ENCODE results near the gene CAPZB. TPM values are rescaled to one million over a fixed set of nuclear protein-coding genes. Genes with fewer than 3 reads are reported as not detected.

The CAPZB gene
- polyA plus RNA-seq, 1 experiment, result 312 TPM

DNA sequence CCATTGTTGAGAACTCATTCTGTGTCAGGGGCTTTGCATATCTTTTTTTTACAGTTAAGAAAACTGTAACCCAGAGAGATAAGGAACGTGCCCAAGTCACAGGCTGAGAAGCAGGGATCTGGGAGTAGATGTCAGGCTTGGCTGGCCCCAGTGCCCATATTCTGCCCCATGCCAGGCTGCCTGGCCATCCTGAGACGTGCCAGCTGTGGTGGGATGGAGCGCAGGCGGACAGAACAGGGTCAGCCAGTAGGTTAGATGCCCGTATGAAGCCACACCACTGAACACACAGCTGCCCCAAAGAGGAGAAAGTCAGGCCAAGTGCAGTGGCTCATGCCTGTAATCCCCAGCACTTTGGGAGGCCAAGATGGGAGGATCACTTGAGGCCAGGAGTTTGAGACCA is 117.3 kb downstream of the CAPZB start:
- Histone ChIP-seq H3K4me3 (ENCODE audit: low read depth, low read length) (no peak overlapping the region), H3K27ac (ENCODE audit: low read depth, low read length) (no peak overlapping the region), H3K27me3 (ENCODE audit: control insufficient read depth, insufficient read depth, low read length) (no peaks in the 10 kb centered on the region), H3K9me3 (ENCODE audit: control insufficient read depth, insufficient read depth, low read length) (no peaks in the 10 kb centered on the region)
- DNase-seq (ENCODE audit: low read depth, low spot score), result no peak
- TF ChIP-seq, protein P1, sequence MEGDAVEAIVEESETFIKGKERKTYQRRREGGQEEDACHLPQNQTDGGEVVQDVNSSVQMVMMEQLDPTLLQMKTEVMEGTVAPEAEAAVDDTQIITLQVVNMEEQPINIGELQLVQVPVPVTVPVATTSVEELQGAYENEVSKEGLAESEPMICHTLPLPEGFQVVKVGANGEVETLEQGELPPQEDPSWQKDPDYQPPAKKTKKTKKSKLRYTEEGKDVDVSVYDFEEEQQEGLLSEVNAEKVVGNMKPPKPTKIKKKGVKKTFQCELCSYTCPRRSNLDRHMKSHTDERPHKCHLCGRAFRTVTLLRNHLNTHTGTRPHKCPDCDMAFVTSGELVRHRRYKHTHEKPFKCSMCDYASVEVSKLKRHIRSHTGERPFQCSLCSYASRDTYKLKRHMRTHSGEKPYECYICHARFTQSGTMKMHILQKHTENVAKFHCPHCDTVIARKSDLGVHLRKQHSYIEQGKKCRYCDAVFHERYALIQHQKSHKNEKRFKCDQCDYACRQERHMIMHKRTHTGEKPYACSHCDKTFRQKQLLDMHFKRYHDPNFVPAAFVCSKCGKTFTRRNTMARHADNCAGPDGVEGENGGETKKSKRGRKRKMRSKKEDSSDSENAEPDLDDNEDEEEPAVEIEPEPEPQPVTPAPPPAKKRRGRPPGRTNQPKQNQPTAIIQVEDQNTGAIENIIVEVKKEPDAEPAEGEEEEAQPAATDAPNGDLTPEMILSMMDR (IDR thresholded peaks at IDR 0.05; ENCODE audit: low read depth, low read length), result no peak
- CTCF ChIA-PET, result interaction anchor here (1.1 to 2.6 kb wide), 2 partner anchors 283 to 336 kb away, joined by 3 to 6 read pairs; no protein-coding TSS in a partner anchor
- POLR2A ChIA-PET, result no interaction called here

GRCh38 chr1:19367584-19368041 is 117.7 kb downstream of the CAPZB start:
- DNase-seq (ENCODE audit: low read depth, low spot score), result no peak
- Histone ChIP-seq H3K4me3 (ENCODE audit: low read depth, low read length) (no peak overlapping the region), H3K9me3 (ENCODE audit: control insufficient read depth, insufficient read depth, low read length) (no peaks in the 10 kb centered on the region), H3K27me3 (ENCODE audit: control insufficient read depth, insufficient read depth, low read length) (no peaks in the 10 kb centered on the region), H3K27ac (ENCODE audit: low read depth, low read length) (no peak overlapping the region)
- TF ChIP-seq, protein P1 (IDR thresholded peaks at IDR 0.05; ENCODE audit: low read depth, low read length), result no peak
- CTCF ChIA-PET, result interaction anchor here (1.1 to 2.6 kb wide), 2 partner anchors 284 to 337 kb away, joined by 3 to 6 read pairs; no protein-coding TSS in a partner anchor
- POLR2A ChIA-PET, result no interaction called here

DNA sequence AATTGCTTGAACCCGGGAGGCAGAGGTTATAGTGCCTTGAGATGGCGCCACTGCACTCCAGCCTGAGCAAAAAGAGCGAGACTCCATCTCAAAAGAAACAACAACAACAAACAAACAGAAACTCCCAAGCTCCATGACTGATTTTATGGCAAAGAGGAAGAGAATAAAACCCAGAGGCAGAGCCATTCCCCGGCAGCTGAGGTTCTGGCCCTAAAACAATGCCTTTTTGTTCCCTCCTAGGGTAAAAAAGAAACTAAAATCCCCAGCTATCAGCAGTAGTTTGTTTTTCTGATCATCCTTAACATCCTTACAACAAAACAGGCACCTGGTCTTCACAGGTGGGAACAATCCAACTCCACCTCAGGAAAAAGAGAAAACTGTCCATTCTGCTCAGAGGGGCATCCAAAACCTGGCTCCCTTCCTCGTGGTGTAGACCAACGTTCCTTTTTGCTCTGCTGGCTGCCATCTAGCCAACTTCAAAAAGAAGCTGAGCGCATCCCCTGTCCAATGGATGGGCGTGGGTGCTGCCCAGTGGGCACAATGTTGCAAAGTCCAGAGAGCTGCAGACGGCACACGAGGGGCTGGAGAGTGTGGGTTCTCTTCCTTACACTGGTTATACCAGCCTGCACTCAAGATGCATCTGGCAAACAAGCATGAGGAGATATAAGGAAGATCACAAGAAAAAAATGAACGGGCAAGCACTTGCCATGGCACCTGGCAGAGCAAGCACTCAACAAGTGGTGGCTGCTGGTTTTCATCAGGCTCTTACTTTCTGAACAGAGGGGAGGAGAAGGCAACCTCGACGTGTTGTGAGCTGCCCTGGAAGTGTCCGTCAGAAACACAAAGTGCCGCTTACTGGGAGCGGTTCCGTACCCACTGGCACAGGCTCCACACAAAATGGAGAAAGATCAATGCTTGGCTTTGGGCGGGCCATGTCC is 118.5 kb downstream of the CAPZB start:
- no peak for DNase-seq (ENCODE audit: low read depth, low spot score)
- Histone ChIP-seq H3K9me3 (ENCODE audit: control insufficient read depth, insufficient read depth, low read length) (no peaks in the 10 kb centered on the region), H3K27me3 (ENCODE audit: control insufficient read depth, insufficient read depth, low read length) (no peaks in the 10 kb centered on the region), H3K27ac (ENCODE audit: low read depth, low read length) (no peak overlapping the region), H3K4me3 (ENCODE audit: low read depth, low read length) (no peak overlapping the region)
- ChIA-PET POLR2A (no interaction called here), CTCF (interaction anchor here (1.1 to 2.6 kb wide), 2 partner anchors 284 to 337 kb away, joined by 3 to 6 read pairs; no protein-coding TSS in a partner anchor)
- TF ChIP-seq, protein P1 (IDR thresholded peaks at IDR 0.05; ENCODE audit: low read depth, low read length), result no peak

- no peak for DNase-seq (ENCODE audit: low read depth, low spot score)
- Histone ChIP-seq H3K4me3 (ENCODE audit: low read depth, low read length) (no peak overlapping the region), H3K9me3 (ENCODE audit: control insufficient read depth, insufficient read depth, low read length) (no peaks in the 10 kb centered on the region), H3K27ac (ENCODE audit: low read depth, low read length) (no peak overlapping the region), H3K27me3 (ENCODE audit: control insufficient read depth, insufficient read depth, low read length) (no peaks in the 10 kb centered on the region)
- TF ChIP-seq, protein P1 (IDR thresholded peaks at IDR 0.05; ENCODE audit: low read depth, low read length), result no peak
- POLR2A ChIA-PET, result no interaction called here
- CTCF ChIA-PET, result interaction anchor here (0.9 to 2.6 kb wide), 3 partner anchors 12 to 285 kb away, joined by 3 to 6 read pairs (median 3); no protein-coding TSS in a partner anchor
Observed at GRCh38 chr1:19365721-19366120, 119.6 kb downstream of the CAPZB start.
